ENCODE measurements around the gene DGKQ. TPM values are rescaled to one million over a fixed set of nuclear protein-coding genes. Genes with fewer than 3 reads are reported as not detected.
A peak's percentile ranks its signal among the peaks of the same experiment; 100 is the strongest.

Gene DGKQ
- total and polyA plus RNA-seq, 2 of the 13 experiments (the other 11 are each of a cell fraction or from before 2014, with no cell fraction given) = 4.5 to 7.2 TPM

GRCh38 chr4:985123-985830, 11.9 kb upstream of the DGKQ start (continued):
- TF ChIP-seq USF2 (IDR thresholded peaks at IDR 0.05; ENCODE audit: low read depth, low read length) = no peak
- TF ChIP-seq USF2 (CRISPR knock-in tag; IDR thresholded peaks at IDR 0.05; ENCODE audit: borderline replicate concordance) = no peak
- no peak for TF ChIP-seq DDIT3 (CRISPR knock-in tag; IDR thresholded peaks at IDR 0.05)
- no peak for TF ChIP-seq PAF1 (CRISPR knock-in tag; IDR thresholded peaks at IDR 0.05)
- TF ChIP-seq SKI (IDR thresholded peaks at IDR 0.05; ENCODE audit: partially characterized antibody) = no peak
- peak; percentile 21; the same call in 1 of the 2 replicates for TF ChIP-seq GATAD1 (CRISPR knock-in tag; IDR thresholded peaks at IDR 0.05)
- no peak for TF ChIP-seq ZNF230 (CRISPR knock-in tag; IDR thresholded peaks at IDR 0.05)
- no peak for TF ChIP-seq CERS6 (CRISPR knock-in tag; IDR thresholded peaks at IDR 0.05)
- no peak for TF ChIP-seq SOX13 (IDR thresholded peaks at IDR 0.05)
- no peak for TF ChIP-seq SOX13 (CRISPR knock-in tag; conservative IDR thresholded peaks at IDR 0.05 in 1 of 2, IDR thresholded peaks at IDR 0.05 in 1 of 2)
- TF ChIP-seq ZBTB46 (CRISPR knock-in tag; IDR thresholded peaks at IDR 0.05; ENCODE audit: borderline replicate concordance) = no peak
- no peak for TF ChIP-seq NCOR1 (IDR thresholded peaks at IDR 0.05; ENCODE audit: borderline replicate concordance, low read length)
- no peak for TF ChIP-seq TERF1 (CRISPR knock-in tag; IDR thresholded peaks at IDR 0.05)
- TF ChIP-seq ZNF660 (CRISPR knock-in tag; IDR thresholded peaks at IDR 0.05; ENCODE audit: borderline replicate concordance, low read depth) = no peak
- 0 out of 4 replicates have a peak, but pooled peaks of 1 of the 2 experiments have one; percentile 28 for TF ChIP-seq HMGXB4 (CRISPR knock-in tag; IDR thresholded peaks at IDR 0.05; ENCODE audit: borderline replicate concordance in 1 of 2, low read depth in 1 of 2)
- TF ChIP-seq EZH2 (conservative IDR thresholded peaks at IDR 0.05; ENCODE audit: low read depth, low read length) = no peak
- peak; percentile 86 for TF ChIP-seq ZNF326 (CRISPR knock-in tag; IDR thresholded peaks at IDR 0.05; ENCODE audit: borderline replicate concordance)
- TF ChIP-seq CENPX (CRISPR knock-in tag; IDR thresholded peaks at IDR 0.05) = no peak
- peak; percentile 39; the same call in 1 of the 2 replicates for TF ChIP-seq ZFX (CRISPR knock-in tag; IDR thresholded peaks at IDR 0.05; ENCODE audit: low read depth)
- TF ChIP-seq TBL1XR1 (IDR thresholded peaks at IDR 0.05; ENCODE audit: borderline replicate concordance, low read length, partially characterized antibody) = no peak
- TF ChIP-seq ZNF225 (CRISPR knock-in tag; IDR thresholded peaks at IDR 0.05) = no peak
